Right lobe of liver (tissue), 6 donors: ENCODE data around the gene KCNMA1. TPM values are rescaled to one million over a fixed set of nuclear protein-coding genes. Genes with fewer than 3 reads are reported as not detected.

Experiments
- ATAC-seq, 4 donors: fragments of 200-7000 bp; cut with Tn5 transposase; one replicate each; pipeline ENCODE4 v1.9.1; 2020; ENCODE audit warnings: mild to moderate bottlenecking in 4 of 4, moderate library complexity in 4 of 4
- DNase-seq, 3 donors: peaks; one replicate each; pipeline ENCODE4 v3.0.0-alpha.2; 2020
- H3K27ac ChIP-seq, 3 donors: fragments of 200-600 bp; one replicate each; pipeline ENCODE4 v1.8.0; 2022
- H3K27me3 ChIP-seq, 2 donors: fragments of 200-600 bp; one replicate each; pipeline ENCODE4 v1.8.0; 2022
- H3K36me3 ChIP-seq, 4 donors: fragments of 200-600 bp; sonication (generic) in 1 of 4; one replicate each; pipeline versions ENCODE4 v1.5.1 to v1.8.0; 2017 to 2022; ENCODE audit warnings: control low read depth in 1 of 4
- H3K4me1 ChIP-seq, 4 donors: fragments of 200-600 bp; sonication (generic) in 1 of 4; one replicate each; pipeline versions ENCODE4 v1.5.1 to v1.8.0; 2017 to 2022; ENCODE audit warnings: control low read depth in 1 of 4
- H3K4me3 ChIP-seq, 3 donors: fragments of 200-600 bp; one replicate each; pipeline ENCODE4 v1.8.0; 2022
- H3K9me3 ChIP-seq, 4 donors: fragments of 200-600 bp; sonication (generic) in 1 of 4; one replicate each; pipeline versions ENCODE4 v1.5.1 to v1.8.0; 2017 to 2022; ENCODE audit warnings: control low read depth in 1 of 4
- CTCF ChIP-seq, 4 donors: fragments of 200-600 bp in 3 of 4; fragments of 450-650 bp in 1 of 4; IDR thresholded peaks; one replicate each; pipeline versions ENCODE4 v1.5.1 to v1.8.0; 2016 to 2022; ENCODE audit warnings: antibody characterized with exemption in 4 of 4, mild to moderate bottlenecking in 2 of 4
- POLR2A ChIP-seq: fragments of 450-650 bp; IDR thresholded peaks from one replicate; pipeline ENCODE4 v1.6.1; 2017; ENCODE audit warnings: antibody characterized with exemption, mild to moderate bottlenecking
- WGBS: methylation state at CpG from one replicate; pipeline ENCODE4 v1.1.6; 2018; ENCODE audit warnings: low coverage, low lambda C conversion rate; ENCODE audit not compliant: insufficient coverage; ENCODE audit errors: missing lambda C conversion rate; 5-methylcytosine and 5-hydroxymethylcytosine counted together
- intact Hi-C, 2 donors: fragments of 100-400 bp; cut with DNase I; formaldehyde crosslinking; loops; one replicate each; pipeline versions ENCODE4 v1.11.2 to v1.14.1; 2022
- total RNA-seq, 6 experiments: library from RNA; depleted of rRNA in 2 of 6; stranded (reverse); fragments of >200 nt in 2 of 6; fragmentation: NEBNext Ultra II Directional in 3 of 6; extraction: Animal tissue kit (Norgen Biotek cat#: 25700) in 3 of 6; gene quantifications; one replicate each; pipeline versions ENCODE4 v1.1.0 to v1.2.4, GENCODE V29; 2016 to 2023
- donor health status: DM: no; HTN: yes; CAD: no.
- donor health status: DM: no; HTN: no; CAD: no.
- donor health status: DM: no; HTN: no; CAD: no.
- donor health status: DM: no; HTN: yes; CAD: no.
- donor health status: DM: no; HTN: yes; CAD: no.

The KCNMA1 gene
- total RNA-seq, 6 experiments from 2014 or later, result 5.7 to 48.0 (median 15.1) TPM

GRCh38 chr10:77080361-77081027 is 557.1 kb downstream of the KCNMA1 start:
- H3K27ac ChIP-seq, result no peak overlapping the region
- peak in 1 of 4 donors; percentile 18 for ATAC-seq
- H3K9me3 ChIP-seq, result no peaks in the 10 kb centered on the region
- TF ChIP-seq POLR2A (no peak), CTCF (IDR thresholded peaks at IDR 0.05) (no peak)
- intact Hi-C loops, result no loop called here
- no peaks in the 10 kb centered on the region for H3K27me3 ChIP-seq
- DNase-seq, result no peak
- 89% methylated on average over 5 of the region's 6 CpGs for WGBS
- no peak overlapping the region for H3K4me3 ChIP-seq
- H3K36me3 ChIP-seq, result no peaks in the 10 kb centered on the region
- peaks cover 0 to 43% (median 6%) of the 10 kb centered on the region in 4 donors for H3K4me1 ChIP-seq

GRCh38 chr10:77079592-77080300 is 557.9 kb downstream of the KCNMA1 start:
- Histone ChIP-seq H3K4me3 (no peak overlapping the region), H3K27ac (peak overlapping the region in 1 of 3 donors; percentile 20), H3K9me3 (no peaks in the 10 kb centered on the region), H3K4me1 (peaks cover 0 to 51% (median 6%) of the 10 kb centered on the region in 4 donors), H3K36me3 (no peaks in the 10 kb centered on the region), H3K27me3 (no peaks in the 10 kb centered on the region)
- DNase-seq (no peak), ATAC-seq (no peak)
- intact Hi-C loops, result no loop called here
- 51% methylated on average over 3 of the region's 3 CpGs for WGBS
- TF ChIP-seq CTCF (IDR thresholded peaks at IDR 0.05) (no peak), POLR2A (no peak)

GRCh38 chr10:77077316-77077945 is 560.2 kb downstream of the KCNMA1 start:
- no peaks in the 10 kb centered on the region for H3K27me3 ChIP-seq
- H3K4me1 ChIP-seq, result peaks cover 0 to 69% (median 11%) of the 10 kb centered on the region in 4 donors
- intact Hi-C loops, result no loop called here
- WGBS, result 65% methylated on average over 5 of the region's 7 CpGs
- no peak overlapping the region for H3K4me3 ChIP-seq
- H3K36me3 ChIP-seq, result no peaks in the 10 kb centered on the region
- TF ChIP-seq CTCF (IDR thresholded peaks at IDR 0.05) (no peak), POLR2A (no peak)
- H3K9me3 ChIP-seq, result no peaks in the 10 kb centered on the region
- peak overlapping the region in 1 of 3 donors; percentile 91 for H3K27ac ChIP-seq
- peak in 1 of 4 donors; percentile 16 for ATAC-seq
- DNase-seq, result no peak

GRCh38 chr10:77075926-77076325 is 561.7 kb downstream of the KCNMA1 start:
- 49% methylated on average over 2 of the region's 2 CpGs for whole genome bisulfite sequencing
- H3K27ac ChIP-seq, result no peak overlapping the region

More at GRCh38 chr10:77075926-77076325, 561.7 kb downstream of the KCNMA1 start:
- no peak for TF ChIP-seq POLR2A
- no peak for TF ChIP-seq CTCF (IDR thresholded peaks at IDR 0.05)
- ATAC-seq (no peak), DNase-seq (no peak)
- Histone ChIP-seq H3K4me1 (peaks cover 0 to 66% (median 11%) of the 10 kb centered on the region in 4 donors), H3K36me3 (no peaks in the 10 kb centered on the region), H3K4me3 (no peak overlapping the region), H3K9me3 (no peaks in the 10 kb centered on the region), H3K27me3 (no peaks in the 10 kb centered on the region)
- intact Hi-C loops, result no loop called here
